Mesenchymal stem cell (in vitro differentiated cells and primary cell): Measurements from ENCODE around the gene BSND.
A peak's percentile ranks its signal among the peaks of the same experiment; 100 is the strongest.

ENCODE experiments used
- DNase-seq: peaks from one replicate; pipeline ENCODE4 v3.0.0-alpha.2; 2013
- H2AFZ ChIP-seq: one replicate; pipeline ENCODE4 v1.6.1; 2013; ENCODE audit warnings: low read depth, mild to moderate bottlenecking, control low read depth, inconsistent platforms, low read length, moderate library complexity
- H2AK5ac ChIP-seq: 2 replicates; pipeline ENCODE4 v1.6.1; 2013; ENCODE audit warnings: low read length, moderate library complexity, mild to moderate bottlenecking, inconsistent platforms; ENCODE audit not compliant: severe bottlenecking
- H2BK120ac ChIP-seq: one replicate; pipeline ENCODE4 v1.6.1; 2013; ENCODE audit warnings: low read depth, mild to moderate bottlenecking, inconsistent platforms, low read length, moderate library complexity
- H2BK12ac ChIP-seq, 2 experiments: one replicate each; pipeline ENCODE4 v1.6.1; 2013; ENCODE audit warnings: inconsistent platforms in 2 of 2, low read length in 2 of 2, mild to moderate bottlenecking in 2 of 2, moderate library complexity in 2 of 2, control low read depth in 1 of 2
- H2BK15ac ChIP-seq: one replicate; pipeline ENCODE4 v1.6.1; 2013; ENCODE audit warnings: mild to moderate bottlenecking, low read depth, inconsistent platforms; ENCODE audit not compliant: poor library complexity, severe bottlenecking
- H2BK5ac ChIP-seq: 2 replicates; pipeline ENCODE4 v1.6.1; 2013; ENCODE audit warnings: low read depth, mild to moderate bottlenecking, low read length, control low read depth, inconsistent platforms; ENCODE audit not compliant: poor library complexity, severe bottlenecking
- H3K14ac ChIP-seq, 2 experiments: one replicate each; pipeline ENCODE4 v1.6.1; 2013; ENCODE audit warnings: inconsistent platforms in 2 of 2, low read length in 2 of 2, control low read depth in 1 of 2, mild to moderate bottlenecking in 1 of 2, moderate library complexity in 1 of 2
- H3K18ac ChIP-seq, 2 experiments: one replicate each; pipeline ENCODE4 v1.6.1; 2013; ENCODE audit warnings: inconsistent platforms in 2 of 2, low read length in 2 of 2, control low read depth in 1 of 2, low read depth in 1 of 2, mild to moderate bottlenecking in 1 of 2
- H3K23ac ChIP-seq, 2 experiments: one replicate each; pipeline ENCODE4 v1.6.1; 2013; ENCODE audit warnings: inconsistent platforms in 2 of 2, low read length in 2 of 2, mild to moderate bottlenecking in 2 of 2, moderate library complexity in 2 of 2, control low read depth in 1 of 2
- H3K27ac ChIP-seq: 2 replicates; pipeline ENCODE4 v1.5.1; 2013; ENCODE audit warnings: mild to moderate bottlenecking, moderate library complexity, low read length, control low read depth, inconsistent platforms; ENCODE audit not compliant: poor library complexity, severe bottlenecking
- H3K27me3 ChIP-seq, 2 experiments: 2 replicates each; pipeline versions ENCODE4 v1.6.1 to v1.7.0; 2013; ENCODE audit warnings: low read length in 2 of 2, mild to moderate bottlenecking in 2 of 2, moderate library complexity in 2 of 2, control low read depth in 1 of 2, inconsistent platforms in 1 of 2; ENCODE audit not compliant: control insufficient read depth in 1 of 2, insufficient read depth in 1 of 2
- H3K36me3 ChIP-seq, 2 experiments: 2 replicates each; pipeline versions ENCODE4 v1.6.1 to v1.7.0; 2013; ENCODE audit warnings: low read length in 2 of 2, control low read depth in 1 of 2, inconsistent platforms in 1 of 2, low read depth in 1 of 2, mild to moderate bottlenecking in 1 of 2; ENCODE audit not compliant: insufficient read depth in 2 of 2, control insufficient read depth in 1 of 2
- H3K4ac ChIP-seq, 2 experiments: one replicate each; pipeline ENCODE4 v1.6.1; 2013; ENCODE audit warnings: inconsistent platforms in 2 of 2, low read length in 2 of 2, mild to moderate bottlenecking in 2 of 2, moderate library complexity in 2 of 2, control low read depth in 1 of 2, low read depth in 1 of 2
- H3K4me1 ChIP-seq: 2 replicates; pipeline ENCODE4 v1.6.1; 2013; ENCODE audit warnings: low read depth, low read length, control low read depth; ENCODE audit not compliant: control insufficient read depth, insufficient read depth
- H3K4me2 ChIP-seq: 2 replicates; pipeline ENCODE4 v1.6.1; 2013; ENCODE audit warnings: low read length, mild to moderate bottlenecking, inconsistent platforms; ENCODE audit not compliant: poor library complexity, severe bottlenecking
- H3K4me3 ChIP-seq, 2 experiments: 2 replicates each; pipeline versions ENCODE4 v1.5.1 to v1.7.0; 2013; ENCODE audit warnings: low read length in 2 of 2, mild to moderate bottlenecking in 2 of 2, control low read depth in 1 of 2, low read depth in 1 of 2; ENCODE audit not compliant: insufficient read depth in 1 of 2
- H3K79me1 ChIP-seq: replicated peaks from 2 replicates; pipeline ENCODE4 v1.6.1; 2013; ENCODE audit warnings: mild to moderate bottlenecking, control low read depth, low read length, inconsistent platforms; ENCODE audit not compliant: poor library complexity, severe bottlenecking
- H3K9ac ChIP-seq: 2 replicates; pipeline ENCODE4 v1.7.0; 2013; ENCODE audit warnings: mild to moderate bottlenecking, low read length, moderate library complexity
- H3K9me3 ChIP-seq: 2 replicates; pipeline ENCODE4 v1.7.0; 2013; ENCODE audit warnings: mild to moderate bottlenecking, low read length; ENCODE audit not compliant: control insufficient read depth
- H4K8ac ChIP-seq: one replicate; pipeline ENCODE4 v1.6.1; 2013; ENCODE audit warnings: inconsistent platforms, mild to moderate bottlenecking, low read length, moderate library complexity
- H4K91ac ChIP-seq: one replicate; pipeline ENCODE4 v1.6.1; 2013; ENCODE audit warnings: mild to moderate bottlenecking, low read length, inconsistent platforms
- WGBS: methylation state at CpG from one replicate; pipeline ENCODE4 v1.1.7; 2013; ENCODE audit warnings: mixed read lengths; 5-methylcytosine and 5-hydroxymethylcytosine counted together

BSND gene

GRCh38 chr1:55033265-55033614, 34.5 kb downstream of the BSND start:
- H3K27ac ChIP-seq = no peak overlapping the region
- no peaks in the 10 kb centered on the region for H3K9me3 ChIP-seq
- peaks cover 24 to 60% of the 10 kb centered on the region in 2 experiments for H3K27me3 ChIP-seq
- DNase-seq = no peak
- H4K8ac ChIP-seq = no peak overlapping the region
- H2BK15ac ChIP-seq = no peak overlapping the region
- no peak overlapping the region for H3K4me2 ChIP-seq
- no peak overlapping the region for H3K4ac ChIP-seq
- H2AFZ ChIP-seq = no peak overlapping the region
- H3K14ac ChIP-seq = no peak overlapping the region
- H3K79me1 ChIP-seq = no peaks in the 10 kb centered on the region
- H3K4me3 ChIP-seq = no peak overlapping the region
- H2BK120ac ChIP-seq = no peak overlapping the region
- H2BK5ac ChIP-seq = no peak overlapping the region
- H3K36me3 ChIP-seq = no peaks in the 10 kb centered on the region
- H3K18ac ChIP-seq = no peak overlapping the region
- no peak overlapping the region for H2BK12ac ChIP-seq
- no peak overlapping the region for H4K91ac ChIP-seq
- no peak overlapping the region for H3K23ac ChIP-seq
- H3K4me1 ChIP-seq = no peaks in the 10 kb centered on the region
- no peak overlapping the region for H2AK5ac ChIP-seq
- 74% methylated on average over 7 of the region's 7 CpGs for WGBS
- no peak overlapping the region for H3K9ac ChIP-seq

DNA sequence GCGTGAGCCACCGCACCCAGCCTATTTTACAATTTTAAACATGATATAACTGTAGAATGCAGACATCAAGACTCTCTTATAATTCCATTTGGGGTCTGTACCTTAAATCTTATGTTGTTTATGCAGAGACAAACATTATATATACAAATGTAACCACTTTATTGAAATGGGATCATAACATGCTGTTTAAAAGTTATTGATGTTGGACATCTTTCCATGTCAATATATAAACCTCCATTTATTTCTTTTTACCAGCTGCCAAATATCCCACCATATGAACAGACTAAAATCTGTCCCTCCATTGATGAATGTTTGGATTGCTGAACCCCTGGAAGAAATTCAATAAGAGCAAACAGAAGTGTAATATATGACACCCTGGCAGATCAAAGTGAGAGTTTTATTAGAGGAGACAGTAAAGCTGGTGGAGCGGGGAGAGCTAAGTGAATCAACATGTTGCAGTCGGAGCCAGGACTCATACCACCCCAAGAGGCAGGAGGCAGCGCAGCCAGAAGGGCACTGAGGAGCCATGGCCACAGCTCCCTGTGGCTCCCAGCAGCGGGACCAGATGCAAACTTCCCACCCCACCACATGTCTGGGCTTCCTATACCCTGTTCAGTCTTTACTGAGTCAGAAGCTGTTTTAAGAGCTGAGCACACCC, 35.9 kb downstream of the BSND start:
- H2BK120ac ChIP-seq = no peak overlapping the region
- H4K8ac ChIP-seq = no peak overlapping the region
- H3K27ac ChIP-seq = no peak overlapping the region
- no peak overlapping the region for H2BK15ac ChIP-seq
- peaks cover 6% of the 10 kb centered on the region for H3K4me1 ChIP-seq
- H3K79me1 ChIP-seq = no peaks in the 10 kb centered on the region
- H2BK5ac ChIP-seq = no peak overlapping the region
- no peak overlapping the region for H2AK5ac ChIP-seq
- WGBS = 88% methylated on average over 6 of the region's 6 CpGs
- no peak overlapping the region for H3K14ac ChIP-seq
- H3K4ac ChIP-seq = no peak overlapping the region
- H4K91ac ChIP-seq = no peak overlapping the region
- no peak overlapping the region for H2BK12ac ChIP-seq
- no peak overlapping the region for H3K4me3 ChIP-seq
- H3K18ac ChIP-seq = no peak overlapping the region
- H3K27me3 ChIP-seq = peaks cover 35 to 73% of the 10 kb centered on the region in 2 experiments
- no peak overlapping the region for H3K4me2 ChIP-seq
- no peak overlapping the region for H3K9ac ChIP-seq
- no peaks in the 10 kb centered on the region for H3K36me3 ChIP-seq
- no peak overlapping the region for H2AFZ ChIP-seq
- H3K9me3 ChIP-seq = no peaks in the 10 kb centered on the region
- H3K23ac ChIP-seq = no peak overlapping the region
- no peak for DNase-seq

DNA sequence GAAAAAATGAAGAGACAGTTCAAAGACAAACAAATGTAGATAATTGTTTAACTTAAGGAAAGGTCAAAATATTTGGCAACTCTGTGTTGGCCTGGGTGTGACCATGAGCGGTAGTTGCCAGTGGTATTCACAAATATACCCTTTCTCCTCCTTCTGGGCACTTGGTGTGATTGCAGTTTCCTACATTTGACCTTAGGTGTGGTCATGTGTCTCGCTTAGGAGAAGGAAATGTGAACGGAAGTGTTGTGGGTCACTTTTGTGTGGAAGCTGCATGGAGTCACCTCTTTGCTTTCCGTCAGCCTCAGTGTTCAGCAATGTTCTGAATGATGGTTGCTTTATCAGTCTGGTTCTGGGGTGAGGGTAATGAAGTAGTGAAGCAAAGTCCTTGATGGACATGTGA, 37.2 kb downstream of the BSND start:
- Histone ChIP-seq H3K23ac (no peak overlapping the region), H3K36me3 (no peaks in the 10 kb centered on the region), H3K79me1 (no peaks in the 10 kb centered on the region), H4K91ac (no peak overlapping the region), H2BK5ac (no peak overlapping the region), H3K4ac (no peak overlapping the region), H3K9ac (no peak overlapping the region), H2AFZ (no peak overlapping the region), H3K14ac (no peak overlapping the region), H2BK120ac (no peak overlapping the region), H3K18ac (no peak overlapping the region), H3K4me1 (peaks cover 12% of the 10 kb centered on the region), H2BK12ac (no peak overlapping the region), H3K4me3 (no peak overlapping the region), H2BK15ac (no peak overlapping the region), H4K8ac (no peak overlapping the region), H3K9me3 (no peaks in the 10 kb centered on the region), H3K4me2 (no peak overlapping the region), H3K27ac (no peak overlapping the region), H2AK5ac (no peak overlapping the region), H3K27me3 (peaks cover 48 to 86% of the 10 kb centered on the region in 2 experiments)
- no peak for DNase-seq
- 79% methylated on average over 4 of the region's 4 CpGs for WGBS

DNA sequence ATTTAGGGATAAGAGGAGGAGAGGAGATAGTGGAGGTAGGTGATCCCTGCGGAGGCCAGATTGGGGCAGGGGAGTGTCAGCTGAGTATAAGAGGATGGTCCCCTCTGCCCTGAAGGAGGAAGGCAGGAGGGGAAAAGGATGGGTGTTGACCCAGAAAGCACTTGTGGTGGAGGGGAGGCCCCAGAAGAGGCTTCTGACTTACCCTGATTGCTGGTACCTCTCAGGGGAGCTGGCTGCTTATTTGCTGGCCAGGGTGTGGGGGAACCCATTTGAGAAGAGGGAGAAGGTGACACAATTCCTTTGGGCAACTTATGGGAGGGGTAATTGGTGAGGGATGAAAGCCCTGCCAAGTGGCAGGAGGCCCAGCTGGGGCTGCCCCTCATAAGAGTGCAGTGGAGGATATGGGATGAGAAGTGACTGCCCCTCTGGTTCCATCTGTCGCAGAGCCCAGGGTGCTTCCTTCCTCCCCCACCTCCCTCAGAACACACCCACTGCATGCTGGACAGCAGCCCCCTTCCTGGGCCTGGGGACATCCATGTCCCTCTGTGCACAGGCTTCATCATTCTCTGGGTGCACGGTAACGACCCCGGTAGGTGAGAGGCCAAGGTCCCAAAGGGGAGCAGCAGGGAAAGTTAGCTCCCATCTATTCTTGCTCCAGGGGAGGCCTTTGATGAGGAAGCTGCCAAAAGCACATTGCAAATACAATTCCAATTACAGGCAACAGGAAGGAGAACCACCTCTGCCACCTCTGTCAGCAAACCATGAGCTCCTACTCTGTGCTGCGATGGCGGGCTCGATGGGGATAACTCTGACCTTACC, 39.2 kb downstream of the BSND start:
- peaks cover 53 to 96% of the 10 kb centered on the region in 2 experiments for H3K27me3 ChIP-seq
- H3K18ac ChIP-seq = no peak overlapping the region
- no peak overlapping the region for H2AFZ ChIP-seq
- no peak overlapping the region for H2BK15ac ChIP-seq
- WGBS = 94% methylated on average over 8 of the region's 8 CpGs
- no peak for DNase-seq
- no peak overlapping the region for H2BK12ac ChIP-seq
- H4K8ac ChIP-seq = no peak overlapping the region
- H3K9ac ChIP-seq = no peak overlapping the region
- H3K36me3 ChIP-seq = no peaks in the 10 kb centered on the region
- no peak overlapping the region for H3K4me2 ChIP-seq
- H3K27ac ChIP-seq = no peak overlapping the region
- no peak overlapping the region for H2BK5ac ChIP-seq
- H2AK5ac ChIP-seq = no peak overlapping the region
- H3K9me3 ChIP-seq = no peaks in the 10 kb centered on the region
- no peak overlapping the region for H2BK120ac ChIP-seq
- H3K4ac ChIP-seq = no peak overlapping the region
- peak overlapping the region in 1 of 2 experiments; percentile 23 for H3K23ac ChIP-seq
- no peak overlapping the region for H3K14ac ChIP-seq
- H4K91ac ChIP-seq = no peak overlapping the region
- H3K79me1 ChIP-seq = no peaks in the 10 kb centered on the region
- no peak overlapping the region for H3K4me3 ChIP-seq
- H3K4me1 ChIP-seq = peaks cover 12% of the 10 kb centered on the region
